B cell (primary cell): ENCODE results near the gene SPRED2. TPM values are rescaled to one million over a fixed set of nuclear protein-coding genes. Genes with fewer than 3 reads are reported as not detected.

Experiments
- ATAC-seq: fragments of 200-7000 bp; cut with Tn5 transposase; one replicate; pipeline ENCODE4 v1.10.0; 2021; ENCODE audit warnings: low read depth, mild to moderate bottlenecking, moderate number of reproducible peaks, moderate library complexity
- CTCF ChIA-PET: fragments of 350-600 bp; sonication (Branson Sonifier 250); formaldehyde crosslinking; loops from one replicate; lab custom pipeline; 2021; ENCODE audit warnings: antibody characterized with exemption, inconsistent platforms; lab: Charles Lee
- POLR2A ChIA-PET: fragments of 350-600 bp; sonication (Branson Sonifier 250); formaldehyde crosslinking; loops from one replicate; lab custom pipeline; 2021; ENCODE audit warnings: antibody characterized with exemption; lab: Charles Lee
- DNase-seq: peaks from one replicate; pipeline ENCODE4 v3.0.0; 2013
- H2AFZ ChIP-seq: 2 replicates; pipeline ENCODE4 v1.6.1; 2012; ENCODE audit warnings: mild to moderate bottlenecking, low read depth, low read length; ENCODE audit not compliant: insufficient read depth, poor library complexity, severe bottlenecking
- H3K27ac ChIP-seq, 2 donors: 1 replicate in 1 of 2; 2 replicates in 1 of 2; pipeline ENCODE4 v1.5.1; 2012 to 2013; ENCODE audit warnings: low read length in 2 of 2, mild to moderate bottlenecking in 2 of 2, moderate library complexity in 1 of 2
- H3K27me3 ChIP-seq, 4 experiments: fragments of 200-600 bp in 1 of 4; sonication (generic) in 1 of 4; replicated peaks in 1 of 4; 1 replicate in 2 of 4; 2 replicates in 2 of 4; pipeline versions ENCODE4 v1.6.1 to v1.7.0; 2013 to 2016; ENCODE audit warnings: low read length in 3 of 4, mild to moderate bottlenecking in 2 of 4, mixed read lengths in 1 of 4, moderate library complexity in 1 of 4; ENCODE audit not compliant: insufficient read depth in 4 of 4, control insufficient read depth in 3 of 4; ENCODE audit errors: control extremely low read depth in 1 of 4
- H3K36me3 ChIP-seq, 2 experiments: replicated peaks in 1 of 2; 1 replicate in 1 of 2; 2 replicates in 1 of 2; pipeline versions ENCODE4 v1.6.1 to v1.7.1; 2013; ENCODE audit warnings: low read length in 1 of 2; ENCODE audit not compliant: insufficient read depth in 2 of 2, control insufficient read depth in 1 of 2; ENCODE audit errors: control extremely low read depth in 1 of 2, extremely low read depth in 1 of 2
- H3K4me1 ChIP-seq, 2 donors: fragments of 200-600 bp in 1 of 2; sonication (generic) in 1 of 2; 1 replicate in 1 of 2; 2 replicates in 1 of 2; pipeline versions ENCODE4 v1.5.1 to v1.6.1; 2013 to 2017; ENCODE audit warnings: low read length in 2 of 2; ENCODE audit not compliant: control insufficient read depth in 2 of 2, insufficient read depth in 2 of 2
- H3K4me2 ChIP-seq: replicated peaks from 2 replicates; pipeline ENCODE3; 2012; ENCODE audit warnings: mild to moderate bottlenecking, low read depth, low read length; ENCODE audit not compliant: poor library complexity, severe bottlenecking
- H3K4me3 ChIP-seq, 5 experiments: fragments of 200-600 bp in 1 of 5; sonication (generic) in 1 of 5; 1 replicate in 3 of 5; 2 replicates in 2 of 5; pipeline versions ENCODE4 v1.5.1 to v1.7.0; 2011 to 2016; ENCODE audit warnings: low read length in 4 of 5, mild to moderate bottlenecking in 4 of 5, low read depth in 2 of 5, control low read depth in 1 of 5, moderate library complexity in 1 of 5; ENCODE audit not compliant: insufficient read depth in 1 of 5; ENCODE audit errors: control extremely low read depth in 1 of 5, extremely low read depth in 1 of 5
- H3K79me2 ChIP-seq: fragments of 200-600 bp; sonication (generic); one replicate; pipeline ENCODE4 v1.6.0; 2016; ENCODE audit warnings: low read length; ENCODE audit not compliant: control insufficient read depth, insufficient read depth
- H3K9ac ChIP-seq: fragments of 200-600 bp; sonication (generic); 2 replicates; pipeline ENCODE4 v1.6.1; 2017; ENCODE audit warnings: mild to moderate bottlenecking, low read length, moderate library complexity
- H3K9me3 ChIP-seq, 3 donors: one replicate each; pipeline versions ENCODE4 v1.6.1 to v1.7.1; 2013; ENCODE audit warnings: low read length in 2 of 3; ENCODE audit not compliant: control insufficient read depth in 2 of 3, insufficient read depth in 1 of 3; ENCODE audit errors: control extremely low read depth in 1 of 3
- H4K20me1 ChIP-seq: 2 replicates; pipeline ENCODE4 v1.6.0; 2012; ENCODE audit warnings: mild to moderate bottlenecking, low read length; ENCODE audit not compliant: insufficient read depth, control insufficient read depth, poor library complexity, severe bottlenecking
- H3K27ac Mint-ChIP-seq: one replicate; pipeline ENCODE4 v1.8.0; 2021; ENCODE audit warnings: mixed read lengths
- H3K27me3 Mint-ChIP-seq: one replicate; pipeline ENCODE4 v1.8.0; 2021; ENCODE audit warnings: mixed read lengths
- H3K4me1 Mint-ChIP-seq: one replicate; pipeline ENCODE4 v1.8.0; 2021; ENCODE audit warnings: mixed read lengths
- H3K4me3 Mint-ChIP-seq: one replicate; pipeline ENCODE4 v1.8.0; 2021; ENCODE audit warnings: mixed read lengths
- H3K9me3 Mint-ChIP-seq: one replicate; pipeline ENCODE4 v1.8.0; 2022; ENCODE audit warnings: mixed read lengths; ENCODE audit not compliant: insufficient read depth
- EZH2 ChIP-seq: IDR thresholded peaks from 2 replicates; pipeline ENCODE4 v1.6.1; 2012; ENCODE audit warnings: borderline replicate concordance, low read depth, mild to moderate bottlenecking, moderate library complexity, low read length; ENCODE audit not compliant: insufficient read depth, poor library complexity, severe bottlenecking
- WGBS: methylation state at CpG from one replicate; pipeline ENCODE4 v1.1.5; 2013; ENCODE audit warnings: missing lambda C conversion rate; ENCODE audit not compliant: insufficient coverage; 5-methylcytosine and 5-hydroxymethylcytosine counted together
- intact Hi-C: fragments of 100-400 bp; cut with micrococcal nuclease; formaldehyde crosslinking; loops from one replicate; pipeline ENCODE4 v1.10.0; 2022
- polyA plus RNA-seq: library from polyadenylated mRNA; depleted of rRNA; stranded (reverse); fragments of >200 nt; gene quantifications from 2 replicates; pipeline ENCODE4 v1.2.3, GENCODE V29; 2012
- total RNA-seq, 2 donors: library from RNA; stranded (reverse); fragments of 120-200 nt in 1 of 2; gene quantifications; 1 replicate in 1 of 2; 2 replicates in 1 of 2; pipeline versions ENCODE4 v1.2.3 to v1.2.4, GENCODE V29; 2013 to 2022
- TF ChIP-seq, protein P1 (sequence below): fragments of 200-600 bp; IDR thresholded peaks from one replicate; pipeline ENCODE4 v1.8.0; 2022; ENCODE audit warnings: antibody characterized with exemption, mild to moderate bottlenecking

SPRED2 gene
- total and polyA plus RNA-seq, 2 donors (not counting 1 experiment from before 2014, with no cell fraction given), result 0.40 to 1.3 TPM

- ChIA-PET CTCF (no interaction called here), POLR2A (no interaction called here)
- Histone ChIP-seq H3K36me3 (no peaks in the 10 kb centered on the region), H3K4me1 (no peaks in the 10 kb centered on the region), H3K9ac (no peak overlapping the region), H4K20me1 (no peaks in the 10 kb centered on the region), H3K4me3 (no peak overlapping the region), H2AFZ (no peak overlapping the region), H3K79me2 (no peaks in the 10 kb centered on the region), H3K27me3 (peaks cover 0 to 22% (median 12%) of the 10 kb centered on the region in 4 experiments), H3K9me3 (no peaks in the 10 kb centered on the region), H3K27ac (no peak overlapping the region), H3K4me2 (no peak overlapping the region)
- DNase-seq, result no peak
- Mint-ChIP-seq H3K27ac (no peak overlapping the region), H3K4me3 (no peak overlapping the region), H3K27me3 (peaks cover 47% of the 10 kb centered on the region), H3K4me1 (no peaks in the 10 kb centered on the region), H3K9me3 (no peaks in the 10 kb centered on the region)
- intact Hi-C loops, result no loop called here
- TF ChIP-seq, protein P1, sequence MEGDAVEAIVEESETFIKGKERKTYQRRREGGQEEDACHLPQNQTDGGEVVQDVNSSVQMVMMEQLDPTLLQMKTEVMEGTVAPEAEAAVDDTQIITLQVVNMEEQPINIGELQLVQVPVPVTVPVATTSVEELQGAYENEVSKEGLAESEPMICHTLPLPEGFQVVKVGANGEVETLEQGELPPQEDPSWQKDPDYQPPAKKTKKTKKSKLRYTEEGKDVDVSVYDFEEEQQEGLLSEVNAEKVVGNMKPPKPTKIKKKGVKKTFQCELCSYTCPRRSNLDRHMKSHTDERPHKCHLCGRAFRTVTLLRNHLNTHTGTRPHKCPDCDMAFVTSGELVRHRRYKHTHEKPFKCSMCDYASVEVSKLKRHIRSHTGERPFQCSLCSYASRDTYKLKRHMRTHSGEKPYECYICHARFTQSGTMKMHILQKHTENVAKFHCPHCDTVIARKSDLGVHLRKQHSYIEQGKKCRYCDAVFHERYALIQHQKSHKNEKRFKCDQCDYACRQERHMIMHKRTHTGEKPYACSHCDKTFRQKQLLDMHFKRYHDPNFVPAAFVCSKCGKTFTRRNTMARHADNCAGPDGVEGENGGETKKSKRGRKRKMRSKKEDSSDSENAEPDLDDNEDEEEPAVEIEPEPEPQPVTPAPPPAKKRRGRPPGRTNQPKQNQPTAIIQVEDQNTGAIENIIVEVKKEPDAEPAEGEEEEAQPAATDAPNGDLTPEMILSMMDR, result no peak
- TF ChIP-seq EZH2, result no peak
- ATAC-seq, result no peak
Measured at GRCh38 chr2:65456064-65456463, 23.7 kb upstream of the SPRED2 start.

DNA sequence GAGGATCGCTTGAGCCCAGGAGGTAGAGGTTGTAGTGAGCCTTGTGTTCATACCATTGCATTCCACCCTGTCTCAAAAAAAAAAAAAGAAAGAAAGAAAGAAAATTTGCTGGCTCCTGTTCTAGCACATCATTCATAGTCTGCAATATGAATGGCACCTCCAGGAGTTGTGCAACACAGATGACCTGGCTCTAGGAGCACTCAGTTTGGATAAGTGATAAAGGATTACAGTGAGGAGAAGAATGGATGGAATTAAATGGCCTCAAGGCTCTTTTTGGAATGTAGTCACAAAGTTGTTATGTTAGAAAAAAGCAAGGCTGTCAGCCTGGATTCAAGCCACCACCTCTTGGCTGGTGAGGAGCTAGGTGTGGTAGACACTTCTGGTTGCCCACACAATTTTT, 21.5 kb upstream of the SPRED2 start:
- no peaks in the 10 kb centered on the region for H3K9me3 ChIP-seq
- no peak for TF ChIP-seq EZH2
- TF ChIP-seq, protein P1, result no peak
- no peaks in the 10 kb centered on the region for H3K4me1 Mint-ChIP-seq
- H3K27me3 Mint-ChIP-seq, result peaks cover 43% of the 10 kb centered on the region
- no peaks in the 10 kb centered on the region for H4K20me1 ChIP-seq
- POLR2A ChIA-PET, result no interaction called here
- intact Hi-C loops, result no loop called here
- H3K9ac ChIP-seq, result no peak overlapping the region
- peaks cover 0 to 19% (median 10%) of the 10 kb centered on the region in 4 experiments for H3K27me3 ChIP-seq
- no peaks in the 10 kb centered on the region for H3K79me2 ChIP-seq
- no CpG with 5 or more reads among the region's 1 CpG for WGBS
- no peaks in the 10 kb centered on the region for H3K36me3 ChIP-seq
- no peak overlapping the region for H3K27ac ChIP-seq
- H3K9me3 Mint-ChIP-seq, result no peaks in the 10 kb centered on the region
- DNase-seq, result no peak
- CTCF ChIA-PET, result no interaction called here
- no peak overlapping the region for H3K4me2 ChIP-seq
- no peak overlapping the region for H2AFZ ChIP-seq
- no peaks in the 10 kb centered on the region for H3K4me1 ChIP-seq
- no peak for ATAC-seq
- H3K4me3 Mint-ChIP-seq, result no peak overlapping the region
- H3K4me3 ChIP-seq, result no peak overlapping the region
- H3K27ac Mint-ChIP-seq, result no peak overlapping the region
